Kidney tubule cell (primary cell): ENCODE data around the gene HLF.

Experiments
- DNase-seq: peaks from one replicate; pipeline ENCODE4 v3.0.0-alpha.2; 2018; ENCODE audit warnings: low spot score

Gene HLF

GRCh38 chr17:55308613-55309391 lies 44.0 kb downstream of the HLF start:
- no peak for DNase-seq

- no peak for DNase-seq
These were observed 47.1 kb downstream of the HLF start for GRCh38 chr17:55311767-55312375.

- DNase-seq: no peak
These were observed 48.1 kb downstream of the HLF start for GRCh38 chr17:55312852-55313251.

GRCh38 chr17:55314061-55314783 lies 49.5 kb downstream of the HLF start:
- no peak for DNase-seq

GRCh38 chr17:55314784-55315491 lies 50.2 kb downstream of the HLF start:
- DNase-seq: no peak

- no peak for DNase-seq
These were observed 51.7 kb downstream of the HLF start for GRCh38 chr17:55316499-55316898.

- no peak for DNase-seq
These were observed 52.5 kb downstream of the HLF start for GRCh38 chr17:55317284-55317683.

GRCh38 chr17:55318081-55318480 lies 53.3 kb downstream of the HLF start:
- DNase-seq: no peak

GRCh38 chr17:55318715-55319487 lies 54.1 kb downstream of the HLF start:
- no peak for DNase-seq

- no peak for DNase-seq
These were observed 55.3 kb downstream of the HLF start for GRCh38 chr17:55319933-55320593.

GRCh38 chr17:55320594-55321426 lies 56.0 kb downstream of the HLF start:
- DNase-seq: no peak

GRCh38 chr17:55321427-55322060 lies 56.8 kb downstream of the HLF start:
- no peak for DNase-seq

- DNase-seq: no peak
These were observed 57.8 kb downstream of the HLF start for GRCh38 chr17:55322453-55322985.

GRCh38 chr17:55323518-55324295 lies 58.9 kb downstream of the HLF start:
- DNase-seq: no peak

- DNase-seq: no peak
These were observed 59.7 kb downstream of the HLF start for GRCh38 chr17:55324296-55324978.

- no peak for DNase-seq
These were observed 60.6 kb downstream of the HLF start for GRCh38 chr17:55325406-55325805.

GRCh38 chr17:55326030-55326429 lies 61.3 kb downstream of the HLF start:
- DNase-seq: no peak
